Right kidney (tissue), 1 donor: ENCODE measurements around the gene GADD45A.

Source experiments
- DNase-seq: peaks from one replicate; pipeline ENCODE4 v3.0.0-alpha.2; 2016

Gene GADD45A

DNA sequence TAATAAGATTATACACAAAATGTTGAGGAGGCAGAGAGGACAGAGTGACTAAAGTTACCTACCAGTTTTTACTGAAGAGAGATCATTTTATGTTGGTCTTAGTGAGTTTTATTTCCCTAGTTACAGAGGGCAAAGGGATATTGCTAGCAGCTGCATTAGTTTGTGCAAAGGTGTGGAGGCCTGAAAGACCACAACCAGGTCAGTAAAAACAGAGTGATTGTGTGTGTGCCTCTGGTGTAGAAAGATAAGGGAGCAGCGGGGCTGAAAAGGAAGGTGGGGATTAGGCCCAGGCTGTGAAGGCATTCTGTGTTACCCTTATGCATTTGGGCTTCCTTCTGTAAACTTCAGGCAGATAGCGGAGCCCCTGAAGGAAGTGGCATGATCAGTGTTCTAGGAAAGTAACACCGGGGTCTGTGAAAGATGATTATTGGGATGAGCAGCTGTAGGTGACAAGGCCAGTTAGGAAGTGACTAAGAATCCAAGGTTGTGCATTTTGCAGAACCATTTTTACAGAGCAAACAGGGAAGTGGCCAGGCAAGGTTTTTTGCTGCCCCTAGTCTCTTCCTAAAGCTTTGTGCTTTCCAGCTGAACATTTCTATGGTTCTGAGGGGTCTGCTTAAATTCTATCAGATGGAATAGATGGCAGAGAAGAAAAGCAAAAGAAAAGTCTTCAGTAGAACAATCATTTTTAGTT, 3.7 kb downstream of the GADD45A start:
- DNase-seq = no peak

DNA sequence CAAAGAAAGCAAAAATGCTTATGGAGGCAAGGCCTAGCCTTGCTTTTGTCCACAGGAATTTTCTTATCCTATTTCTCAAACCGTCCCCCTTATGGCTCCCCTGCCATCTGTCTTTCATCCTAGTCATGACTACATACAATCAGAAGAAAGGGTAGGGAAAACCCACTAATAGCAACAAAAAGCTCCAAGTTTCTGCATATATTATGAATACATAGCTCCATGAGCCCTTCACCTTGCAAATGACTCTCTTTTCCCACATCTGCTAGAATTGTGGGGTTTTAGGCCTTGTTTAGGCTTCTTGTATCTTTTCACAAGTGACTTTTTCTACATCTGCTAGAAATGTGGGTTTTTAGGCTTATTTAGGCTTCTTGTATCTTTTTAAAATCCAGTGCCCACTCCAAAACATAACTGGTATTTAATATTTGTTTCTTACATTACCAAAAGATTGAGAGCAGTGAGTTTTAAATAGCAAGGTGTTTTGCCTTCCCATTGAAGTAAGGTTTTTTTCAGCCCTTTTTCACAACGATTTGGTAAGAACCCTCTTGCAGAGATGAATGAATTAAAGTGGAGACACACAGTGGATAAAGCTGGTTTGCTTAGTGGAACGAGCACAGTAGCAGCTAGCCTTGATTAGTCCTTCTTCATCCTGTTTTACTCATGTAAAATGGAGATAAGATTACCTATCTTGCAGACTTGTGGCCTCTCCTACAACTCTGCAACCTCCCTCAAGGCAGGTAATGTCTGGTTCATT, 4.4 kb downstream of the GADD45A start:
- no peak for DNase-seq

DNA sequence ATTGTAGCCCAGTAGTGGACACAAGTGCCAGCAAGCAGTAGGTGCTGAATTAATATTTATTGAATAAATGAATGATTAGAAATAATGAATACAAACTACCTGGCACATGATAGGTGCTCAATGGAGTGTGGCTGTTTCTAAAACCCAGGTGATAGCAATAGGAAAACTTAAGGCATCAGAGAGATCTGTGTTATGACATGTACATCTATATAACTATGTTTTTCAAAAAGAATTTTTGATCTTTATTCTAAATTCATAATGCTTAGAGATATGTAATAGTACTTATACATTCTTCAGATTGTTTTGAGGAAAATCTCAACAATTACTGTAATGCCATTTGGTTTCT, 5.0 kb downstream of the GADD45A start:
- no peak for DNase-seq

DNA sequence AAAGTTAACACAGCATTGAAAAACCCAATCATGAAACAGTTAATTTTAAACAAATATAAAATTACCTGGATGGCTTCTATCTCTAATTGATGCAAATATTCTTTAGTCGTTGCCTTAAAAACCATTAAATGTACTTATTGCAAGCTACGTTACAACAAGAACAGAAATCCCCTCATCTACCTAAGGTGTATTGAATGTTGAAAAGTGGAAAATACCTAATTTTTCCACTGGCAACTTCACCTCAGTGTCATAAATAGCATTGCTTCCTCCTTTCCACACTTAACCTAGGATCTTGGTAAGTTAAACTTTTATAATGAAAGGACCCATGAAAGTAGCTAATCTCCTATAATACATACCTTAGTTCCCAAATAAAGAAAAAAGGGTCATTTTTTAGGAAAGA, 5.4 kb downstream of the GADD45A start:
- no peak for DNase-seq

DNA sequence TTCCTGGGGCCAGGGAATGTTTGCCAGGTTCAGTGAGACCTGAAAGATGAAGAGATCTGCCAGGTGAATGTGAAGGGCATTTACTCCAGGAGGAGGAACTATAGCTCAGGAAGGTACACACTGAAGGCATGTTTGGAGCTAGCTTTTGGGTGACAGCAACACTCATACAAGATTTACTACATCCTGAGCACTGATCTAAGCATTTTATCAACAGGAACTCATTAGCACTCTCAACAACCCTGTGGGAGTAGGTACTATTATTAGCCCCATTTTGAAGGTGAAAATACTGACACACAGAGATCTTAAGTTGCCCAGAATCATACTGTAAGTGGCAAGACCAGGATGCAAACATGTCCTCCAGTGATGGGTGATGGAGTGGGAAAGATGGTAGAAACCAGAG, 6.7 kb downstream of the GADD45A start:
- DNase-seq = no peak

DNA sequence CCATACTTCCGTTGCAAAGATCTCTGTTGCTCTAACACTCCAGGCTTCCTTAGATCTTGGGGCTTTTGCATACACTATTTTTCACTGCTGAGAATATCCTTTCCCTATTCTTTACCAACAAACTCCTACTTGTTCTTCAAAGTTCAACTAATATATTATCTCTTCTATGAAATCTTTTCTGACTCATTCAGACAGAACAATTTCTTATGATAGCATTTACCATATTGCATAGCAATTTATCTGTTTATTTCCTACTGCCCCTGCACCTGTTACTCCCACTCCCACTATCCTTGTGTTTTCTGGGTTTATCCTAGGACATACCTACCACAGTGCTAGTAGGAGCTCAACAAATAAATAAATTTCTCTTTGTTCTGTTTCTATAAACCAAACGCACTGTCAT, 11.0 kb downstream of the GADD45A start:
- DNase-seq = no peak

DNA sequence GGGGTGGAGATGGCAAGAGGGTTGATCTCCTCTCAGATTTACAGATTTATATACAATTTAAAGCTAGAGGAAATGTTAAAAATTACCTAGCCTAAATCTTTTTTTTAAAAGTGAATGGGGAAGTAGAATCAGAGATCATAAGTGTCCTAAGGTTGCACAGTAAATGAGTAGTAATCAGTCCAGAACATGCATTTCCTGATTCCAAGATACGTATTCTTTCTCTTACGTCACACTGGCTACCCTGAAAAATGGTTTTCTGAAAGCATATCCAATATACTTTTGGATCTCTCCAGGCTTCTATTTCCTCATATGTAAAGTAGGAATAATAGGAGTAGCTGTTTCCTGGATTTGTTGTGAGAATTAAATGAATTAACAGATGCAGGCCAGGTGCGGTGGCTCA, 11.7 kb downstream of the GADD45A start:
- no peak for DNase-seq

GRCh38 chr1:67700220-67700619, 15.2 kb downstream of the GADD45A start:
- DNase-seq = no peak

- DNase-seq = no peak
Measured at GRCh38 chr1:67700692-67701410, 15.8 kb downstream of the GADD45A start.

- no peak for DNase-seq
Measured at GRCh38 chr1:67701876-67702275, 16.9 kb downstream of the GADD45A start.

GRCh38 chr1:67704351-67704750, 19.4 kb downstream of the GADD45A start:
- DNase-seq = no peak

DNA sequence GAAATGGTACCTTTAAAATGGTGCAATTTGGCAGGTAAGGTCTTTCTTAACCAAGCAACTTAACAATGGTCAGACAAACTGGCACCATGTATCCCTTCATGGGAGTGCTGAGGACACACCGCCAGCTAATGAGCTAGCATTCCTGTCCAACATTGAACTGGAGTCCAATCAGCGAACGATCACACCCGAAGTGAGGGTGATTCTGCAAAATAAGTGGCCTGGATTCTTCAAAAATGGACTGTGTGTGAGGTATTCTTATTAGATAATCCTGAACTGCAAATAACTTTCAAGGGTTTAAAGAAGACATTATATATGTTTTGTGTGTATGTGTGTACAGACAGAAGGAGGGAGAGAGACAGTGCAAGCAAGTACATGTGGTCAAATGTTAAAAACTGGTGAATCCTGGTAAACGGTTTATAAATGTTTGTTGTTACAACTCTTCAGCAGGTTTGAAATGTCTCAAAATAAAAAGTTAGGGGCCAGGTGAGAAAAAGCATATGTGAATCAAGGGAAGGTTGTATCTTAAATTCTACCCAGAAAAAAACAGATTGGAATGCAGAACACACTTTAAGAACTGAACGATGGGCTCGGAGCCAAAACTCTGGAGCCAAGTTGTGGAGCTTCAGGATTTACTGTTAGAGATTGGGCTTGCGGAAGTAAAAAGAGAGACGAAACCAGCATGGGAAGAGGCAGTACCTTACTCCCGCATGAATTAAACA, 20.9 kb downstream of the GADD45A start:
- DNase-seq = no peak

DNA sequence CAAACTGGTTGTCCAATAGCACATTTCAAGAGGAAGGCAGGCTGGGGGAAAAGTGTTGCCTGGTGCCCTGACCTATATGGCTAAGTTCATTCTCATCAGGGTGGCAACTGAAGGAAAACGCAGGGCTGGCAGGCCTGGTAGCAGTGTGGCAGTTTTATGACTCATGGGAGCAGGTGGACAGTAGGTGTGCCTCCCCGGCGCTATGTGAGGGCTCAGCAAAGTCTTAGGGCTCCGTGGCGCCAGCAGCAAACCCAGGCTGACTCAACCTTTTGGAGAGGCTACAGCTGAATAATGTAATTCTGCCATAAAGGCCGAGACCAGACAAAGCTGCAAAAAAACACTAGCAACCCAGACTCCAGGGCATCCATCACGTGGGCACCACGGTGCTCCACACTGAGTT, 23.6 kb downstream of the GADD45A start:
- DNase-seq = no peak

- DNase-seq = no peak
Measured at GRCh38 chr1:67710417-67710816, 25.4 kb downstream of the GADD45A start.

- DNase-seq = no peak
Measured at GRCh38 chr1:67711158-67711854, 26.3 kb downstream of the GADD45A start.

GRCh38 chr1:67711855-67712212, 26.8 kb downstream of the GADD45A start:
- no peak for DNase-seq

GRCh38 chr1:67713057-67713846, 28.3 kb downstream of the GADD45A start:
- DNase-seq = no peak

- no peak for DNase-seq
Measured at GRCh38 chr1:67715819-67716218, 30.8 kb downstream of the GADD45A start.

- DNase-seq = no peak
Measured at GRCh38 chr1:67716800-67717199, 31.8 kb downstream of the GADD45A start.

GRCh38 chr1:67717876-67718275, 32.9 kb downstream of the GADD45A start:
- no peak for DNase-seq
